Right kidney (tissue), 1 donor: ENCODE measurements around the gene ZNF580.

Source experiments
- DNase-seq: peaks from one replicate; pipeline ENCODE4 v3.0.0-alpha.2; 2016

ZNF580 gene

DNA sequence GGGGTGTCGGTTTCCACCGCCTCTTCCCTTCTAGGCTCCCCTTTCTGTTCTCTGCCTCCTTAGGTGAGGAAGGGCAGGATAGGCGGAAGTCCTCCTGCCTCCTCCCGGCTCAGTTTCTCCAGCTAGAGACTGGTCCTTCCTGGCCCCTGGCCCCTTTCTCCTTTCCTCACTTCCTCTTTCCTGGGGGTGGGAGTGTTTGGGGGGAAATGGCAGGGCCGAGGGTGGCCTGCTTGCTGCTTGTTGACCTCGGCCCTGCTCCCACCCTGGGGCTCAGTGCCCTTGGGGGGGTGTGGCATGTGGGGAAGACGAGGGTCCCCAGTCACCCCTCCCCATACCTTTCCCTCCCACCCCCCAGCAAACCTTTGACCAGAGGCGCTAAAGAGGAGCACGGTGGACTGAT lies 19.0 kb downstream of the ZNF580 start:
- DNase-seq, result no peak

DNA sequence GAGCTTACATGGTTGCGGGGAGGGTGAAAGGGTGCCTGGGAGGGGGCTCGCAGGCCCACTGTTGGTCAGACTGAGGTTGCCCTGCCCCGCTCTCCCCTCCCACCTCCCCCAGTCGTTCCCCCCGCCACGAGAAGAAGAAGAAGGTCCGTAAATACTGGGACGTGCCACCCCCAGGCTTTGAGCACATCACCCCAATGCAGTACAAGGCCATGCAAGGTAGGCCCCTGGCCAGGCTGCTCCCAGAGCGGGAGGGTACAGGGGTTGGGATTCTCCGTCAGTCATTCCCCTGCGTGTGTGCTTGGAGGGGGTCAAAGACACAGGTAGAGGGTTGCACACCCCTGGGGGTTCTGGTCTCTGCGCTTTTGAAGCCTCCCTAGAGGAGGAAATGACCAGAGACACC lies 19.6 kb downstream of the ZNF580 start:
- DNase-seq, result no peak

DNA sequence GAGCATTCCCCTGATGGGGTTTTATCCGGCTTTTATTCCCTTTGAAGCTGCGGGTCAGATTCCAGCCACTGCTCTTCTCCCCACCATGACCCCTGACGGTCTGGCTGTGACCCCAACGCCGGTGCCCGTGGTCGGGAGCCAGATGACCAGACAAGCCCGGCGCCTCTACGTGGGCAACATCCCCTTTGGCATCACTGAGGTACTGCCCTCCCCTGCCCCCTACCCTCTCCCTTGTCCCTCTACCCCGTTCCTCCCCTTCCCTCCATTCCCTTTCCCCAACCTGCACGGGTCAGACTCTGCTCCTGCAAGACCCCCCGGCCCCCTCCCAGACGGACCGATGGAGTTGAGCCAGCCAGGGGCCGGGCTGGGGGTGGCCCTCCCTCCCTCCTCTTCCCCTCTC lies 20.2 kb downstream of the ZNF580 start:
- DNase-seq, result no peak

GRCh38 chr19:55661826-55662225 lies 21.0 kb downstream of the ZNF580 start:
- no peak for DNase-seq

GRCh38 chr19:55663846-55664536 lies 23.2 kb downstream of the ZNF580 start:
- no peak for DNase-seq

GRCh38 chr19:55666343-55667005 lies 25.7 kb downstream of the ZNF580 start:
- DNase-seq, result no peak

DNA sequence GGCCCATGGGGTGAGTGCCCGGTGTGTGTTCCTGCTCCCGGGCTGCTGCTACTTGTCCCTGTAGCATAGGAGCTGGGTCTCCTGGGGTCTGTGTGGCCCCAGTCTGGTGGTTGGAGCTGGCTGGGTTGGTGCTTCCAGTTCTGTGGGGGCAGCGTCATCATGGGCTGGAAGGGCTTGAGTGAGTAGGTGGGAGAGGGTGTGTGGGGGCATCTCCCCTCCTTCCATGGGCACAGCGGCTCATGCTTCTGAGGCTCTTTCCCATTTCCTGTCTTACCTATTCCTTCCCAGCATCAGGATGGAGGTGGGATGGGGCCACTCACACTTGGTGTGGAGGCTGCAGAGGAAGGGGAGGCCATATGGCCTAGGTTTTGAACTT lies 26.2 kb downstream of the ZNF580 start:
- no peak for DNase-seq

GRCh38 chr19:55667511-55667910 lies 26.7 kb downstream of the ZNF580 start:
- no peak for DNase-seq

DNA sequence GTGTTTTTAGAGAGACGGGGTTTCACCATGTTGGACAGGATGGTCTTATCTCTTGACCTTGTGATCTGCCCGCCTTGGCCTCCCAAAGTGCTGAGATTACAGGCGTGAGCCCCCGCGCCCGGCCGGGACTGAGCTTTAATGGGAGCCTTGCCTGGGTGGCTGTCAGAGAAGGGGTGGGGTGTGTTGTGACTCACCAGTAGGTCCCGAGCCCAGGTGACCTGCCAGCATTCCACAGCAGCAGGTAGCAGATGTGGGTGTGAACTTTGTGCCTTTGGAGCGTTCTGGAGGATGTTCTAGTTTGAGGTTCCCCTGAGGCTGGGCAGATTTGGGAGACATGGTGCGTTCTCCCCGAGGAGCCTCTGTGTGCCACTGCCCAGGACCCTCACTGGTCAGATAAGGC lies 27.2 kb downstream of the ZNF580 start:
- no peak for DNase-seq

- DNase-seq, result no peak
Measured at GRCh38 chr19:55668603-55669348, 28.0 kb downstream of the ZNF580 start.

DNA sequence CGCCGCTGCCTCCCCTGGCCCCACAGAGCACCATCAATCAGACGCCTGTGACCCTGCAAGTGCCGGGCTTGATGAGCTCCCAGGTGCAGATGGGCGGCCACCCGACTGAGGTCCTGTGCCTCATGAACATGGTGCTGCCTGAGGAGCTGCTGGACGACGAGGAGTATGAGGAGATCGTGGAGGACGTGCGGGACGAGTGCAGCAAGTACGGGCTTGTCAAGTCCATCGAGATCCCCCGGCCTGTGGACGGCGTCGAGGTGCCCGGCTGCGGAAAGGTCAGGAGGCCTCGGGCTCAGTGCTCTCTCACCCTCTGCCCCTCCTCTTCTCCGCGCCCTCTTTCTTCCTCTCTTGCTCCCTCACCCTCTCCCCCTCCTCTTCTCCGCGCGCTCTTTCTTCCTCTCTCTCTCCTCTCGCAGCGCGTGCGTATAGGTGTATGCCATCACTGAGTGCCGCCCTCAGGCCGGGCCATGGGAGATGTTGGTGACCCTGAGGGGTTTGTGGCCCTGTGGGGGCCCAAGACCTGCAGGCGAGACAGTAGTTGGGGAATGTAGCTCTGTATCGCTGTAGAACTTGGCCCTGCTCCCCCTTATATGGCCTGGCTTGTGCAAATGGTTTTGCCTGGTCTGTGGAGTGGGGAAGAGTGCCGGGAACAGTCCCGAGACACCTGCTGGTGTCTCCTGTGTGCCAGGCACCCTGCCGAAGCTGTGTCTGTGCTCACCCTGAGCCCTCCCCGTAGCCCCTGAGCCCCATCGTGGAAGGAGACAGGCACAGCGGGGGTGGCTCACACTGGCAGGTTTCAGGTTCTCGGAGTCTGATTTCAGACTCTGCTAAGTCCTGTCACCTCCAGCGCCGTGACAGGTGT lies 28.8 kb downstream of the ZNF580 start:
- no peak for DNase-seq

- no peak for DNase-seq
Measured at GRCh38 chr19:55670280-55671053, 29.7 kb downstream of the ZNF580 start.

- no peak for DNase-seq
Measured at GRCh38 chr19:55671054-55671378, 30.2 kb downstream of the ZNF580 start.

GRCh38 chr19:55672418-55672817 lies 31.6 kb downstream of the ZNF580 start:
- no peak for DNase-seq

GRCh38 chr19:55673465-55673864 lies 32.7 kb downstream of the ZNF580 start:
- no peak for DNase-seq

GRCh38 chr19:55673889-55674288 lies 33.1 kb downstream of the ZNF580 start:
- DNase-seq, result no peak

GRCh38 chr19:55674459-55674840 lies 33.6 kb downstream of the ZNF580 start:
- DNase-seq, result no peak

DNA sequence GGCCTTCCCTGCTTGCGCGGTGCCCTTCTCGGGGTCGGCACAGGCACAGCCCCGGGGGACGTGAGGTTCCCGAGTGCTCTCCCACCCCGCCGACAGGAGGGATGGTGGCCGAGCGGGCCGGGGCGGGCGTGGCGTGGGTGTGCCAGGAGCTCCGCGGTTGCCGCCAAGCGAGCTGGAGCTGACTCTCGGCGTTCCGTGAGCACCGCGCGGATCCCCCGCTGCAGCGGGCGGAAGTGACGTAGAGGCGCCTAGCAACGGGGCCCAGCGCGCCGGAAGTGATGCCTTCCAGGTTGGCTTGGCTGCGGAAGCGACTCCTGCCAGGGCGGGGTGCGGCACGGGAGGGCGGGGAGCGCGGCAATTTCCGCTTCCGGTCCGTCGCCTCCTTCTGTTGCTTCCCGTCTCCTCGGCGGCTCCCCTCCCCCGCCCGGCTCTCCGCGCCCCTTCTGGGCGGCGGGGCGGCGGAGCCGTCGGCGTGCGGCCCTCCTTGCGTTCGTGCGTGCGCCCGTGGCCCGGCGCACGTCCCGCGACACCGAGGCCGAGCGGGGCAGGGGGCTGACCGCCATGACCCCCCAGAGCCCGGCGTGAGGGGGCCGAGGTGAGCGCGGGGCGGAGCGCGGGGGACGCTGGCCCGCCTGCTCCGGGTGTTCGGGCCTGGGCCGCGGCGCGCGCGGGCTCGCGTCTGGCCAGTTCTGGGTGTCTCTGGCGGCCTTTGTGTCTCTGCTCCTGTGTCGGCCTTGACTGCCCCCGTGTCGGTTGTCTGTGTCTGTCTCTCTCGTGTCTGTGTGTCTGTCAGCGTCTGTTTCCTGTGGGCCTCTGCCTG lies 34.2 kb downstream of the ZNF580 start, which contains the start of gene EPN1:
Gene EPN1, plus strand, starts transcription at position 386 of the 820 bp plus-strand sequence. CDS start 3,402 bp downstream, outside the sequence.
- peak; percentile 87 for DNase-seq

DNA sequence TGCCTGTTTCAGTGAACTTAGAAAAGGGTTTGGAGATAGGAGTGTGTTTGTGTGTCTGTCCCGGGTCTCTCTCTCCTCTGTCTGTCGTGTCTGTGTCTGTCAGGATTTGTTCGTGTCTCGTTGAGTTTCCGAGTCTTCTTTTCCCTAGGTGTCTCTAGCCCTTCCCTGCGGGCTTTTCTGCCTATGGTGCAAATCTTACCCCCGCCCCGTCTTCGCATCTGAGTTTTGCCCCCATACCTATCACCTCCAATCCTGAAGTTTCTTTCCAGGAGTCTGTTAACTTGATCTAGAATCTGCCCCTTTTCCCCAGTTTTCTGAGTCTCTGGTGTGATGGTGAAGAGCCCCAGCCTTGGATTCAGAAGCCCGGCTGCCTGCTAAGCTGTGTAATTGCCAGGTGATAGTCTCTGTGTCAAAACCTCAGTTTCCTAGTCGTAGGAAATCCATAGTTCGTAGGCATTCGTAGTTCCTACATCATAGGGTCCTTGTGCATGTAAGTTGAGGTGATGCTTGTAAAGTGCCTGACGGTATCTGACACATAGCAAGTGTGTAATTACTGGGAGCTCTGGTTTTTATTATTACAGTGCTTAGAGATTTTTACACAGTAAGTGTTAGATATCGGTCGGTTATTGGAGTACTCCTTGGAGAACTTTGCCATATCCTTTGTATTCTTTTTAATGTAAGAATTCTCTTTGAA lies 35.0 kb downstream of the ZNF580 start:
- DNase-seq, result no peak

- no peak for DNase-seq
Measured at GRCh38 chr19:55676383-55676782, 35.6 kb downstream of the ZNF580 start.
